K562 (cell line): ENCODE measurements around the gene ADCY4. TPM values are rescaled to one million over a fixed set of nuclear protein-coding genes. Genes with fewer than 3 reads are reported as not detected.

ENCODE experiments used
- ATAC-seq: fragments of 200-7000 bp; cut with Tn5 transposase; 3 replicates; pipeline ENCODE4 v1.9.1; 2020; ENCODE audit warnings: moderate library complexity
- BruUV-seq: library from RNA; stranded (reverse); fragments of 400-500 nt; replicated peaks from 2 replicates; lab custom pipeline; 2021; lab: Mats Ljungman, UMichigan
- CTCF ChIA-PET: fragments of 300-600 bp; formaldehyde crosslinking; extraction: SDS; loops from one replicate; lab custom pipeline; 2021; ENCODE audit warnings: low intra/inter-chr PET ratio; lab: Yijun Ruan, JAX
- POLR2A ChIA-PET: fragments of 300-600, 350-650 bp; sonication (Branson Sonifier 250); formaldehyde crosslinking; extraction: SDS; loops from one replicate; lab custom pipeline; 2021; ENCODE audit warnings: antibody characterized with exemption, inconsistent platforms; lab: Yijun Ruan, JAX
- DNase-seq, 4 experiments: peaks; one replicate each; pipeline versions ENCODE4 v3.0.0 to v3.0.0-alpha.2; 2011 to 2018; ENCODE audit warnings: low spot score in 3 of 4, mixed read lengths in 3 of 4; ENCODE audit errors: extremely low read depth in 1 of 4
- FAIRE-seq: peaks from 2 replicates; lab custom pipeline; 2011; peaks lifted over from hg19 to GRCh38; lab: Jason Lieb, UNC
- H2AFZ ChIP-seq: 2 replicates; pipeline ENCODE4 v1.6.0; 2011; ENCODE audit warnings: low read depth, low read length, control low read depth, inconsistent platforms
- H3K27ac ChIP-seq: fragments of 200-600 bp; 3 replicates; pipeline ENCODE4 v1.8.0; 2011; ENCODE audit warnings: low read depth, mild to moderate bottlenecking, control low read depth, inconsistent platforms, low read length, moderate library complexity, mixed read lengths; ENCODE audit errors: extremely low read depth
- H3K27me3 ChIP-seq, 2 experiments: fragments of 300-600 bp in 1 of 2; 2 replicates in 1 of 2; 3 replicates in 1 of 2; pipeline versions ENCODE4 v1.6.0 to v1.8.0; 2011; ENCODE audit warnings: inconsistent platforms in 2 of 2, low read length in 2 of 2, mild to moderate bottlenecking in 1 of 2, mixed read lengths in 1 of 2, moderate library complexity in 1 of 2; ENCODE audit not compliant: control insufficient read depth in 2 of 2, insufficient read depth in 2 of 2
- H3K36me3 ChIP-seq: fragments of 300-600 bp; 3 replicates; pipeline ENCODE4 v1.8.0; 2011; ENCODE audit warnings: mild to moderate bottlenecking, low read length, inconsistent platforms; ENCODE audit not compliant: control insufficient read depth, insufficient read depth
- H3K4me1 ChIP-seq, 2 experiments: fragments of 200-600 bp in 1 of 2; replicated peaks in 1 of 2; 2 replicates in 1 of 2; 3 replicates in 1 of 2; pipeline versions ENCODE4 v1.5.1 to v1.8.0; 2011; ENCODE audit warnings: inconsistent platforms in 2 of 2, low read length in 2 of 2, mild to moderate bottlenecking in 1 of 2, mixed read lengths in 1 of 2, moderate library complexity in 1 of 2; ENCODE audit not compliant: control insufficient read depth in 2 of 2, insufficient read depth in 2 of 2
- H3K4me2 ChIP-seq: 2 replicates; pipeline ENCODE4 v1.6.1; 2011; ENCODE audit warnings: low read length, control low read depth, inconsistent platforms, mixed read lengths; ENCODE audit not compliant: insufficient read depth
- H3K4me3 ChIP-seq: fragments of 200-600 bp; sonication (generic), shearing (Covaris generic); 2 replicates; pipeline ENCODE4 v1.5.1; 2016; ENCODE audit warnings: control low read depth, inconsistent platforms
- H3K79me2 ChIP-seq: fragments of 200-600 bp; 3 replicates; pipeline ENCODE4 v1.8.0; 2011; ENCODE audit warnings: low read length, inconsistent platforms; ENCODE audit not compliant: control insufficient read depth, insufficient read depth
- H3K9ac ChIP-seq, 2 experiments: 2 replicates each; pipeline versions ENCODE4 v1.6.0 to v1.6.1; 2011; ENCODE audit warnings: low read depth in 2 of 2, low read length in 2 of 2, control low read depth in 1 of 2, inconsistent platforms in 1 of 2, mild to moderate bottlenecking in 1 of 2, mixed read lengths in 1 of 2; ENCODE audit not compliant: insufficient read depth in 1 of 2
- H3K9me1 ChIP-seq: one replicate; pipeline ENCODE4 v1.6.0; 2011; ENCODE audit warnings: inconsistent platforms, mild to moderate bottlenecking, low read length, moderate library complexity; ENCODE audit not compliant: control insufficient read depth, insufficient read depth
- H3K9me3 ChIP-seq: replicated peaks from 2 replicates; pipeline ENCODE4 v1.5.1; 2011; ENCODE audit warnings: low read depth, low read length, inconsistent platforms; ENCODE audit not compliant: control insufficient read depth, insufficient read depth
- H4K20me1 ChIP-seq: replicated peaks from 2 replicates; pipeline ENCODE4 v1.6.1; 2011; ENCODE audit warnings: low read length, inconsistent platforms, mixed read lengths; ENCODE audit not compliant: control insufficient read depth, insufficient read depth
- CTCF ChIP-seq, 3 experiments: IDR thresholded peaks in 2 of 3; conservative IDR thresholded peaks in 1 of 3; 2 replicates each; pipeline ENCODE4 v1.5.1; 2011 to 2012; ENCODE audit warnings: low read length in 3 of 3, mild to moderate bottlenecking in 3 of 3, control low read depth in 2 of 3, improper control_type of control experiment in 1 of 3, inconsistent platforms in 1 of 3, low read depth in 1 of 3, mixed read lengths in 1 of 3, moderate library complexity in 1 of 3; ENCODE audit not compliant: insufficient read depth in 2 of 3
- MAZ ChIP-seq, 2 experiments: fragments of 450-650 bp in 1 of 2; sonication (generic) in 1 of 2; formaldehyde crosslinking; IDR thresholded peaks in 1 of 2; conservative IDR thresholded peaks in 1 of 2; 2 replicates each; pipeline versions ENCODE4 v1.4.0 to v1.5.0; 2020; ENCODE audit warnings: mild to moderate bottlenecking in 1 of 2, missing genetic modification reagents in 1 of 2
- REST ChIP-seq, 2 experiments: fragments of 450-650 bp; formaldehyde crosslinking in 1 of 2; IDR thresholded peaks; 2 replicates each; pipeline versions ENCODE4 v1.4.0 to v1.6.1; 2014 to 2020; ENCODE audit warnings: mild to moderate bottlenecking in 2 of 2, borderline replicate concordance in 1 of 2, low read depth in 1 of 2
- RFX5 ChIP-seq: IDR thresholded peaks from 2 replicates; pipeline ENCODE4 v1.6.1; 2011; ENCODE audit warnings: low read depth, mild to moderate bottlenecking, improper control_type of control experiment, low read length
- SREBF1 ChIP-seq: fragments of 150-350 bp; IDR thresholded peaks from 2 replicates; pipeline ENCODE4 v1.6.1; 2014; ENCODE audit warnings: antibody characterized with exemption, low read depth, low read length, borderline replicate concordance
- ZFX ChIP-seq: sonication (generic); formaldehyde crosslinking; IDR thresholded peaks from 2 replicates; pipeline ENCODE4 v1.8.0; 2022; ENCODE audit warnings: mild to moderate bottlenecking, missing genetic modification reagents, moderate library complexity
- WGBS: fragments of 100-300 bp; shearing (Covaris generic); methylation state at CpG from one replicate; pipeline ENCODE4 v1.1.6; 2016; ENCODE audit warnings: low coverage, mixed read lengths; ENCODE audit not compliant: insufficient coverage; ENCODE audit errors: missing lambda C conversion rate; 5-methylcytosine and 5-hydroxymethylcytosine counted together
- in situ Hi-C: fragments of 300-500 bp; cut with MboI; formaldehyde crosslinking; loops from 4 replicates; pipeline ENCODE4 v1.15.0; 2018; ENCODE audit warnings: inconsistent platforms, mixed read lengths
- intact Hi-C: fragments of 100-400 bp; cut with micrococcal nuclease; formaldehyde crosslinking; loops from 2 replicates; pipeline ENCODE4 v1.14.2; 2022
- polyA plus RNA-seq, 8 experiments: library from polyadenylated mRNA; depleted of rRNA in 4 of 8; stranded (reverse) in 5 of 8; unstranded in 3 of 8; fragments of >200 nt; fragmentation: Nextera tagmentation in 2 of 8; fragmentation: Illumina TruSeq in 1 of 8; extraction: Ambion mirVana in 2 of 8; extraction: Trizol in 1 of 8; gene quantifications; 2 replicates each; pipeline versions ENCODE4 v1.2.1 to v1.2.3, GENCODE V29; 2011 to 2014; ENCODE audit warnings: inconsistent platforms in 1 of 8, missing spikeins in 1 of 8
- total RNA-seq, 7 experiments: library from RNA; depleted of rRNA in 6 of 7; stranded (reverse); fragments of >200 nt in 6 of 7; fragmentation: Illumina TruSeq in 2 of 7; extraction: Trizol in 2 of 7; gene quantifications; 2 replicates each; pipeline versions ENCODE4 v1.2.1 to v1.2.3, GENCODE V29; 2011 to 2021; ENCODE audit warnings: low replicate concordance in 1 of 7
- TF ChIP-seq, protein P1 (sequence below): sonication (generic); formaldehyde crosslinking; IDR thresholded peaks from 2 replicates; pipeline ENCODE4 v1.4.0; 2020; ENCODE audit warnings: mild to moderate bottlenecking, missing genetic modification reagents

ADCY4 gene
- total and polyA plus RNA-seq, 9 of the 15 experiments (the other 6 are each of a cell fraction or from before 2014, with no cell fraction given), result 0.04 to 0.31 (median 0.15) TPM; not detected in 2

DNA sequence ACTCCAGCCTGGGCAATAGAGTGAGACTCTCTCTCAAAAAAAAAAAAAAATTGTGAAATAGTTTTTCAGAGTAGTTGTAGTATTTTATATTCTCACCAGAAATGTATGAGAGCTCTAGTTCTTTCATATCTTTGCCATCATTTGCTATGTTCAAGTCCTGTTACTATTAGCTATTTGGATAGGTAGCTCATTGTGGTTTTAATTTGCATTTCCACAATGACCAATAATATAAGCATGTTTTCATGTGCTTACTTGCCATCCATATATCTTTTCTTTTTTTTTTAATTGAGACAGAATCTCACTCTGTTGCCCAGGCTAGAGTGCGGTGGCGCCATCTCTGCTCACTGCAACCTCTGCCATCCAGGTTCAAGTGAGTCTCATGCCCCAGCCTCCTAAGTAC, 13.3 kb upstream of the ADCY4 start (continued):
- TF ChIP-seq, protein P1, sequence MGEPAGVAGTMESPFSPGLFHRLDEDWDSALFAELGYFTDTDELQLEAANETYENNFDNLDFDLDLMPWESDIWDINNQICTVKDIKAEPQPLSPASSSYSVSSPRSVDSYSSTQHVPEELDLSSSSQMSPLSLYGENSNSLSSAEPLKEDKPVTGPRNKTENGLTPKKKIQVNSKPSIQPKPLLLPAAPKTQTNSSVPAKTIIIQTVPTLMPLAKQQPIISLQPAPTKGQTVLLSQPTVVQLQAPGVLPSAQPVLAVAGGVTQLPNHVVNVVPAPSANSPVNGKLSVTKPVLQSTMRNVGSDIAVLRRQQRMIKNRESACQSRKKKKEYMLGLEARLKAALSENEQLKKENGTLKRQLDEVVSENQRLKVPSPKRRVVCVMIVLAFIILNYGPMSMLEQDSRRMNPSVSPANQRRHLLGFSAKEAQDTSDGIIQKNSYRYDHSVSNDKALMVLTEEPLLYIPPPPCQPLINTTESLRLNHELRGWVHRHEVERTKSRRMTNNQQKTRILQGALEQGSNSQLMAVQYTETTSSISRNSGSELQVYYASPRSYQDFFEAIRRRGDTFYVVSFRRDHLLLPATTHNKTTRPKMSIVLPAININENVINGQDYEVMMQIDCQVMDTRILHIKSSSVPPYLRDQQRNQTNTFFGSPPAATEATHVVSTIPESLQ (CRISPR knock-in tag), result no peak
- TF ChIP-seq CTCF (IDR thresholded peaks at IDR 0.05 in 2 of 3, conservative IDR thresholded peaks at IDR 0.05 in 1 of 3; ENCODE audit: insufficient read depth in 2 of 3, low read depth in 1 of 3, low read length in 3 of 3), result no peak
- no peak for TF ChIP-seq SREBF1
- TF ChIP-seq MAZ (CRISPR knock-in tag; conservative IDR thresholded peaks at IDR 0.05 in 1 of 2, IDR thresholded peaks at IDR 0.05 in 1 of 2), result no peak

DNA sequence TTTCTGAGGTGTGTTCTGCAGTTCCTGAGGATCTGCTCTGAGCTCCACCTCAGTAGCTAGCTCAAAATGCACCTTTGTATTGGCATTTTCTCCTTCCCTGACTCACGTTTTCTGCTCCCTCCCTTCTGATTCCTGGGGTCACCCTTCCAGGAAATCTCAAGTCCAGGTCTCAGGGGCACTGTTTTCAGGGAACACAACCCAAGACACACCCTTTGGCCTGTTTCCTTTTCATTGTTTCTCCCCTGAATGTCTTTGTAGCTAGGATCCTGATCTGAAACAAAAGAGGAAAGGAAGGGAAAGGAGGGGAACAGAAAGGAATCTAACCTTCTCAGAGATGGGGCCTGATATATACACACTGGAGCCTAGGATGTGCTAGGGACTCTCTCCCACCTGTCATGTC, 12.3 kb upstream of the ADCY4 start:
- intact Hi-C loops (no loop called here), in situ Hi-C loops (loop anchor here (25.0 kb wide), 1 partner anchor 340 kb away; no protein-coding TSS in a partner anchor)
- H3K27ac ChIP-seq, result no peak overlapping the region
- H3K4me3 ChIP-seq, result no peak overlapping the region
- DNase-seq (no peak), ATAC-seq (no peak; the same call in 2 of the 3 replicates), FAIRE-seq (no peak)
- H3K27me3 ChIP-seq, result no peaks in the 10 kb centered on the region
- H4K20me1 ChIP-seq, result no peaks in the 10 kb centered on the region
- no peaks in the 10 kb centered on the region for H3K9me3 ChIP-seq
- CTCF ChIA-PET, result no interaction called here
- H3K36me3 ChIP-seq, result no peaks in the 10 kb centered on the region
- no peak overlapping the region for H3K4me2 ChIP-seq
- no TSS peak for BruUV-seq
- H2AFZ ChIP-seq, result peak overlapping the region; percentile 40; the same call in 1 of the 2 replicates
- no peaks in the 10 kb centered on the region for H3K79me2 ChIP-seq
- no peaks in the 10 kb centered on the region for H3K9me1 ChIP-seq
- POLR2A ChIA-PET, result interaction anchor here (0.6 to 0.8 kb wide), 3 partner anchors 11 to 28 kb away, joined by 3 to 4 read pairs (median 3); no protein-coding TSS in a partner anchor
- H3K9ac ChIP-seq, result no peak overlapping the region
- WGBS, result 17% methylated on average over 1 of the region's 1 CpG
- peaks cover 0 to 10% of the 10 kb centered on the region in 2 experiments; a peak in 3 of 5 replicates for H3K4me1 ChIP-seq
- TF ChIP-seq ZFX (CRISPR knock-in tag) (no peak), RFX5 (no peak), REST (IDR thresholded peaks at IDR 0.05; ENCODE audit: borderline replicate concordance) (no peak), REST (CRISPR knock-in tag; IDR thresholded peaks at IDR 0.05; ENCODE audit: low read depth) (no peak)
